ENCODE results near the gene SSR2. TPM values are rescaled to one million over a fixed set of nuclear protein-coding genes. Genes with fewer than 3 reads are reported as not detected.

The SSR2 gene
- total RNA-seq, 1 donor from 2014 or later = 207 TPM

- Histone ChIP-seq H3K4me1 (peaks cover 22% of the 10 kb centered on the region), H3K4me3 (peak overlapping the region; percentile 91), H3K9me3 (no peaks in the 10 kb centered on the region), H3K27ac (peak overlapping the region; percentile 46), H3K36me3 (peaks cover 32% of the 10 kb centered on the region), H3K27me3 (ENCODE audit: low read depth) (no peaks in the 10 kb centered on the region)
- intact Hi-C loops (cut with DNase I) = no loop called here
- TF ChIP-seq CTCF (IDR thresholded peaks at IDR 0.05) = peak; percentile 26
- peak; percentile 70 for DNase-seq
- peak; percentile 19 to 25 for ATAC-seq
Observed at GRCh38 chr1:156052862-156053767, 32.4 kb upstream of the SSR2 start.

- H3K27me3 ChIP-seq (ENCODE audit: low read depth) = no peaks in the 10 kb centered on the region
- no peak for TF ChIP-seq CTCF (IDR thresholded peaks at IDR 0.05)
- peaks cover 34% of the 10 kb centered on the region for H3K36me3 ChIP-seq
- H3K4me3 ChIP-seq = no peak overlapping the region
- peaks cover 19% of the 10 kb centered on the region for H3K4me1 ChIP-seq
- ATAC-seq (no peak), DNase-seq (no peak)
- intact Hi-C loops (cut with DNase I) = no loop called here
- no peaks in the 10 kb centered on the region for H3K9me3 ChIP-seq
- H3K27ac ChIP-seq = no peak overlapping the region
Observed at GRCh38 chr1:156051011-156051725, 30.4 kb upstream of the SSR2 start.

GRCh38 chr1:156050376-156050775 lies 29.6 kb upstream of the SSR2 start:
- ATAC-seq (no peak), DNase-seq (no peak)
- H3K4me3 ChIP-seq = no peak overlapping the region
- no peaks in the 10 kb centered on the region for H3K9me3 ChIP-seq
- no peak overlapping the region for H3K27ac ChIP-seq
- no peak for TF ChIP-seq CTCF (IDR thresholded peaks at IDR 0.05)
- H3K36me3 ChIP-seq = peaks cover 35% of the 10 kb centered on the region
- peaks cover 11% of the 10 kb centered on the region for H3K4me1 ChIP-seq
- H3K27me3 ChIP-seq (ENCODE audit: low read depth) = no peaks in the 10 kb centered on the region
- intact Hi-C loops (cut with DNase I) = no loop called here

GRCh38 chr1:156048663-156049258 lies 28.0 kb upstream of the SSR2 start:
- no peaks in the 10 kb centered on the region for H3K27me3 ChIP-seq (ENCODE audit: low read depth)
- H3K9me3 ChIP-seq = no peaks in the 10 kb centered on the region
- no peak for TF ChIP-seq CTCF (IDR thresholded peaks at IDR 0.05)
- intact Hi-C loops (cut with DNase I) = no loop called here
- DNase-seq (no peak), ATAC-seq (no peak)
- no peak overlapping the region for H3K27ac ChIP-seq
- H3K4me1 ChIP-seq = peaks cover 9% of the 10 kb centered on the region
- peaks cover 46% of the 10 kb centered on the region for H3K36me3 ChIP-seq
- no peak overlapping the region for H3K4me3 ChIP-seq

GRCh38 chr1:156045076-156045475 lies 24.3 kb upstream of the SSR2 start:
- no peaks in the 10 kb centered on the region for H3K4me1 ChIP-seq
- no peak overlapping the region for H3K27ac ChIP-seq
- intact Hi-C loops (cut with DNase I) = no loop called here
- H3K9me3 ChIP-seq = no peaks in the 10 kb centered on the region
- H3K36me3 ChIP-seq = peaks cover 78% of the 10 kb centered on the region
- ATAC-seq = no peak
- no peak overlapping the region for H3K4me3 ChIP-seq
- TF ChIP-seq CTCF (IDR thresholded peaks at IDR 0.05) = no peak
- DNase-seq = no peak
- no peaks in the 10 kb centered on the region for H3K27me3 ChIP-seq (ENCODE audit: low read depth)

Data from lower lobe of right lung (tissue), 2 donors.